ENCODE results near the gene ANAPC15.

ANAPC15 gene

GRCh38 chr11:72129381-72129780, 16.9 kb upstream of the ANAPC15 start:
- intact Hi-C loops (cut with DNase I), result no loop called here
- no peak for DNase-seq

- intact Hi-C loops (cut with DNase I), result no loop called here
- DNase-seq, result no peak
Observed at GRCh38 chr11:72127923-72128322, 15.4 kb upstream of the ANAPC15 start.

GRCh38 chr11:72125956-72126355, 13.5 kb upstream of the ANAPC15 start:
- intact Hi-C loops (cut with DNase I), result no loop called here
- no peak for DNase-seq

GRCh38 chr11:72124046-72124445, 11.6 kb upstream of the ANAPC15 start:
- intact Hi-C loops (cut with DNase I), result no loop called here
- DNase-seq, result no peak

- DNase-seq, result no peak
- intact Hi-C loops (cut with DNase I), result no loop called here
Observed at GRCh38 chr11:72123117-72123653, 10.7 kb upstream of the ANAPC15 start.

- intact Hi-C loops (cut with DNase I), result no loop called here
Observed at GRCh38 chr11:72122607-72123006, 10.1 kb upstream of the ANAPC15 start.

GRCh38 chr11:72120930-72121329, 8.4 kb upstream of the ANAPC15 start:
- intact Hi-C loops (cut with DNase I), result no loop called here
- DNase-seq, result no peak

More at GRCh38 chr11:72122607-72123006, 10.1 kb upstream of the ANAPC15 start:
- DNase-seq, result no peak

- intact Hi-C loops (cut with DNase I), result no loop called here
- no peak for DNase-seq
Observed at GRCh38 chr11:72119198-72119597, 6.7 kb upstream of the ANAPC15 start.

GRCh38 chr11:72116019-72116755, 3.7 kb upstream of the ANAPC15 start:
- no peak for DNase-seq
- intact Hi-C loops (cut with DNase I), result no loop called here

GRCh38 chr11:72114570-72114969, 2.1 kb upstream of the ANAPC15 start:
- intact Hi-C loops (cut with DNase I), result loop anchor here (5.0 kb wide), 1 partner anchor 108 kb away; the partner anchor contains the start of gene INPPL1
- no peak for DNase-seq

- intact Hi-C loops (cut with DNase I), result loop anchor here (1.0 to 5.0 kb wide), 2 partner anchors 10 to 109 kb away; partner anchors contain the start of genes INPPL1 and LAMTOR1
- no peak for DNase-seq
Observed at GRCh38 chr11:72112978-72113808, 698 bp upstream of the ANAPC15 start.

- DNase-seq, result no peak
Observed at GRCh38 chr11:72111300-72112142, 974 bp downstream of the ANAPC15 start.

GRCh38 chr11:72105888-72106287, 6.6 kb downstream of the ANAPC15 start, which contains the start of gene TOMT:
TSS of gene TOMT (plus strand) at chr11:72105924. CDS start at chr11:72105952, 28 bp downstream.
- DNase-seq, result no peak
- intact Hi-C loops (cut with DNase I), result no loop called here

More at GRCh38 chr11:72111300-72112142, 974 bp downstream of the ANAPC15 start:
- intact Hi-C loops (cut with DNase I), result loop anchor here (1.0 to 5.0 kb wide), 2 partner anchors 8 to 111 kb away; partner anchors contain the start of genes INPPL1 and LAMTOR1

- no peak for DNase-seq
- intact Hi-C loops (cut with DNase I), result loop anchor here (1.0 to 2.0 kb wide), 2 partner anchors 9 to 23 kb away; partner anchors contain the start of genes ANAPC15, LRRC51 and NUMA1
Observed at GRCh38 chr11:72103754-72104167, 8.7 kb downstream of the ANAPC15 start.

GRCh38 chr11:72102946-72103753, 9.3 kb downstream of the ANAPC15 start, which contains the start of gene LAMTOR1:
TSS of gene LAMTOR1 (minus strand) at chr11:72103297. CDS start at chr11:72103224, 73 bp downstream.
- intact Hi-C loops (cut with DNase I), result loop anchor here (1.0 to 2.0 kb wide), 2 partner anchors 9 to 22 kb away; partner anchors contain the start of genes ANAPC15, LRRC51 and NUMA1
- peak; percentile 93 to 100 (median 98) for DNase-seq

- intact Hi-C loops (cut with DNase I), result loop anchor here (2.0 kb wide), 1 partner anchor 22 kb away; the partner anchor contains the start of genes LRRC51 and NUMA1
- DNase-seq, result no peak
Observed at GRCh38 chr11:72102631-72102945, 9.9 kb downstream of the ANAPC15 start.

GRCh38 chr11:72102162-72102561, 10.3 kb downstream of the ANAPC15 start:
- DNase-seq, result no peak
- intact Hi-C loops (cut with DNase I), result loop anchor here (2.0 kb wide), 1 partner anchor 21 kb away; the partner anchor contains the start of genes LRRC51 and NUMA1

GRCh38 chr11:72100462-72100861, 12.0 kb downstream of the ANAPC15 start:
- DNase-seq, result no peak
- intact Hi-C loops (cut with DNase I), result no loop called here

All from head of caudate nucleus (tissue), 42 donors.